D721Med (cell line): Measurements from ENCODE around the gene POLR3G.
A peak's percentile ranks its signal among the peaks of the same experiment; 100 is the strongest.

Experiments used
- DNase-seq: peaks from one replicate; pipeline ENCODE4 v3.0.0; 2011; ENCODE audit warnings: low spot score; ENCODE audit not compliant: insufficient read length
- FAIRE-seq: peaks from 2 replicates; lab custom pipeline; 2011; peaks lifted over from hg19 to GRCh38; lab: Jason Lieb, UNC
- TF ChIP-seq, protein P1 (sequence below): IDR thresholded peaks from 2 replicates; pipeline ENCODE4 v1.5.1; 2012; ENCODE audit warnings: mild to moderate bottlenecking, control low read depth; ENCODE audit not compliant: insufficient read depth; ENCODE audit errors: missing control alignments

POLR3G gene

GRCh38 chr5:90519081-90519480, 44.4 kb downstream of the POLR3G start:
- DNase-seq (no peak), FAIRE-seq (no peak)
- TF ChIP-seq, protein P1, sequence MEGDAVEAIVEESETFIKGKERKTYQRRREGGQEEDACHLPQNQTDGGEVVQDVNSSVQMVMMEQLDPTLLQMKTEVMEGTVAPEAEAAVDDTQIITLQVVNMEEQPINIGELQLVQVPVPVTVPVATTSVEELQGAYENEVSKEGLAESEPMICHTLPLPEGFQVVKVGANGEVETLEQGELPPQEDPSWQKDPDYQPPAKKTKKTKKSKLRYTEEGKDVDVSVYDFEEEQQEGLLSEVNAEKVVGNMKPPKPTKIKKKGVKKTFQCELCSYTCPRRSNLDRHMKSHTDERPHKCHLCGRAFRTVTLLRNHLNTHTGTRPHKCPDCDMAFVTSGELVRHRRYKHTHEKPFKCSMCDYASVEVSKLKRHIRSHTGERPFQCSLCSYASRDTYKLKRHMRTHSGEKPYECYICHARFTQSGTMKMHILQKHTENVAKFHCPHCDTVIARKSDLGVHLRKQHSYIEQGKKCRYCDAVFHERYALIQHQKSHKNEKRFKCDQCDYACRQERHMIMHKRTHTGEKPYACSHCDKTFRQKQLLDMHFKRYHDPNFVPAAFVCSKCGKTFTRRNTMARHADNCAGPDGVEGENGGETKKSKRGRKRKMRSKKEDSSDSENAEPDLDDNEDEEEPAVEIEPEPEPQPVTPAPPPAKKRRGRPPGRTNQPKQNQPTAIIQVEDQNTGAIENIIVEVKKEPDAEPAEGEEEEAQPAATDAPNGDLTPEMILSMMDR, result no peak

DNA sequence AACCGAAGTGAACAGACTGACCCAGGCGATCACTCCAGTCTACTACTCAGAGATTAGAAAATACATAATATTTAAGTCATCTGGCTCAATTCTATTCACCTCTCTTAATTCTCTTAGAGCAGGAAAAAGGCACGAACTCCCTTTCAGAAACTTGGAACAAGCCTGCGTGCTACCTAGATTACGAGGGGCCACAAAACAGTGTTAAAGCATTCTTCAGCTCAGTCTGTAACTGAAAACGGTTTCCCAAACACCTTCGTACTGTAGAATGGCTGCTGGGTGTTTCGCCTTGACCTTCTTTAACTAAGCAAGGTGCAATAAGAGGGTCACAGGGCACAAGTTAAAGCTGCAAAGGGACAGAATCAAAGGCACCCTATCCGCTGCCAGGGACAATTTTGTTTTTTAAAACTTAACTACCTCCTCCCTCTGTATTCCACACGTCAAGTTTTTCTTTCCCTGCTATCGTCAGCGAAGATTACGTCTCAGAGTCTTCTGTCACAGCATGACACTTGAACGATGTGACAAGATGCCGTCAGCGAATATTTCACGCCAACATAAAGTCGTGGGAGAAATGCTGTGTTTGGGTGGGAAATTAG, 54.0 kb downstream of the POLR3G start:
- TF ChIP-seq, protein P1, result no peak
- no peak for DNase-seq
- no peak for FAIRE-seq

- no peak for FAIRE-seq
Observed at GRCh38 chr5:90529194-90529938, 54.7 kb downstream of the POLR3G start, which contains the start of gene LYSMD3. TSS of gene LYSMD3 (minus strand) at chr5:90529584. CDS start at chr5:90525289, 4,295 bp downstream.

GRCh38 chr5:90529939-90530677, 55.4 kb downstream of the POLR3G start:
- DNase-seq (no peak), FAIRE-seq (peak; percentile 32)
- TF ChIP-seq, protein P1, result peak; percentile 82

More at GRCh38 chr5:90529194-90529938, 54.7 kb downstream of the POLR3G start, which contains the start of gene LYSMD3:
- TF ChIP-seq, protein P1, result no peak
- peak; percentile 54 for DNase-seq

GRCh38 chr5:90530736-90531487, 56.2 kb downstream of the POLR3G start:
- TF ChIP-seq, protein P1, result no peak
- no peak for DNase-seq
- no peak for FAIRE-seq

- TF ChIP-seq, protein P1, result no peak
- FAIRE-seq, result no peak
- no peak for DNase-seq
Observed at GRCh38 chr5:90533794-90534193, 59.1 kb downstream of the POLR3G start.
